Epithelial cell of proximal tubule (primary cell): Measurements from ENCODE around the gene ADCY2. TPM values are rescaled to one million over a fixed set of nuclear protein-coding genes. Genes with fewer than 3 reads are reported as not detected.
A peak's percentile ranks its signal among the peaks of the same experiment; 100 is the strongest.

Experiments used
- DNase-seq: peaks from one replicate; pipeline ENCODE4 v3.0.0-alpha.2; 2011; ENCODE audit warnings: low read depth
- H3K4me3 ChIP-seq: 2 replicates; pipeline ENCODE4 v1.5.1; 2011; ENCODE audit warnings: low read depth, mild to moderate bottlenecking, low read length
- total RNA-seq: library from RNA; depleted of rRNA; stranded (reverse); fragments of >200 nt; gene quantifications from 2 replicates; pipeline ENCODE4 v1.2.3, GENCODE V29; 2015
- TF ChIP-seq, protein P1 (sequence below): conservative IDR thresholded peaks from 2 replicates; pipeline ENCODE4 v1.5.1; 2012; ENCODE audit warnings: low read depth, mild to moderate bottlenecking, low read length

ADCY2 gene
- total RNA-seq: 0.12 TPM in 1 of 2 replicates, not detected in the other

DNA sequence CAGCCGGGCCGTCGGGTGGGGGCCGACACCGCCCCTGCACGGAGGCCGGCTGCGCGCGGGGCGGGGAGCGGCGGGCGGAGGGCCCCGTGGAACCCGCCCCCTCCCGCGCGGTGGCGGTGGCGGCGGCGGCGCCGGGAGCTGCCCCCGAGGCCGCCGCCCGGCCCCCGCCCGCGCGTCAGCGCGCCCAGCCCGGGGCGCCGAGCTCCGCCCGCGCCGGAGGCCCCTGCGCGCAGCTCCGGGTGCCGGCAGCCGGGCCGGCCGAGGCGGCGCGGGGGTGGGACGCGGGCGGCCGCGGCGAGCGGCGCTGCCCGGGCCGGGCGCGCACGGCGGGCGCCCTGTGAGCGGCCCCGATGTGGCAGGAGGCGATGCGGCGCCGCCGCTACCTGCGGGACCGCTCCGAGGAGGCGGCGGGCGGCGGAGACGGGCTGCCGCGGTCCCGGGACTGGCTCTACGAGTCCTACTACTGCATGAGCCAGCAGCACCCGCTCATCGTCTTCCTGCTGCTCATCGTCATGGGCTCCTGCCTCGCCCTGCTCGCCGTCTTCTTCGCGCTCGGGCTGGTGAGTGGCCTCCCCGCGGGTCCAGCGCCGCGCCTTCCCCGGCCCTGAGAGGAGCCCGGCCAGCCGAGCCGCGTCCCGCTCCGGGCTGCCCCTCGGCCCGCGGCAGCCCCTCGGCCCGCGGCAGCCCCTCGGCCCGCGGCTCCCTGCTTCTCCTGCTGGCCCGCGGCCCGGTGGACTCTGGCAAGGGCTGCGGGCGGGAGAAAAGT lies at the start of gene ADCY2:
TSS of gene ADCY2 (plus strand) at position 192 of the 766 bp plus-strand sequence. CDS start at position 351, 159 bp downstream.
- peak within 1 kb of the TSS; percentile 6 for H3K4me3 ChIP-seq
- TF ChIP-seq, protein P1, sequence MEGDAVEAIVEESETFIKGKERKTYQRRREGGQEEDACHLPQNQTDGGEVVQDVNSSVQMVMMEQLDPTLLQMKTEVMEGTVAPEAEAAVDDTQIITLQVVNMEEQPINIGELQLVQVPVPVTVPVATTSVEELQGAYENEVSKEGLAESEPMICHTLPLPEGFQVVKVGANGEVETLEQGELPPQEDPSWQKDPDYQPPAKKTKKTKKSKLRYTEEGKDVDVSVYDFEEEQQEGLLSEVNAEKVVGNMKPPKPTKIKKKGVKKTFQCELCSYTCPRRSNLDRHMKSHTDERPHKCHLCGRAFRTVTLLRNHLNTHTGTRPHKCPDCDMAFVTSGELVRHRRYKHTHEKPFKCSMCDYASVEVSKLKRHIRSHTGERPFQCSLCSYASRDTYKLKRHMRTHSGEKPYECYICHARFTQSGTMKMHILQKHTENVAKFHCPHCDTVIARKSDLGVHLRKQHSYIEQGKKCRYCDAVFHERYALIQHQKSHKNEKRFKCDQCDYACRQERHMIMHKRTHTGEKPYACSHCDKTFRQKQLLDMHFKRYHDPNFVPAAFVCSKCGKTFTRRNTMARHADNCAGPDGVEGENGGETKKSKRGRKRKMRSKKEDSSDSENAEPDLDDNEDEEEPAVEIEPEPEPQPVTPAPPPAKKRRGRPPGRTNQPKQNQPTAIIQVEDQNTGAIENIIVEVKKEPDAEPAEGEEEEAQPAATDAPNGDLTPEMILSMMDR: no peak
- DNase-seq: no peak

DNA sequence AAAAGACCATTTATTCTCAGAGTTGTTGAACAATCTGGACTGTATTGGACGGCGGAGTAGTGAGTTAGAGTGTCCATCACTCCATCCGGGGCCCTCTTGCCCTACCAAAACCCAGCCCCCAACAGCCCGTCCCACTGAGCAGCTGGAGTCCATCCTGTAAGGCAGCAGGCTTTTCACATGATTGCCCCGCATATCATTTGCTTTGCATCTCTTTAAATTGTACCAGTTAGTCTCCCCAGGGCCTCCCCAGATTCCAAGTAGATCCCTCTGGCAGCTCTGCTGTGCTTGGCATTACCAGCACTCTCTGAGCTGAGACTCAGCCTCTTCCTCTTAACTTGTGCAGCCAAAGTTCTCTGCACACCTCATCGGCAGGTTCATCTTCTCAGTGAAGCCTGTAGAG lies 48.6 kb upstream of the ADCY2 start:
- no peak overlapping the region for H3K4me3 ChIP-seq
- no peak for DNase-seq
- TF ChIP-seq, protein P1: no peak

DNA sequence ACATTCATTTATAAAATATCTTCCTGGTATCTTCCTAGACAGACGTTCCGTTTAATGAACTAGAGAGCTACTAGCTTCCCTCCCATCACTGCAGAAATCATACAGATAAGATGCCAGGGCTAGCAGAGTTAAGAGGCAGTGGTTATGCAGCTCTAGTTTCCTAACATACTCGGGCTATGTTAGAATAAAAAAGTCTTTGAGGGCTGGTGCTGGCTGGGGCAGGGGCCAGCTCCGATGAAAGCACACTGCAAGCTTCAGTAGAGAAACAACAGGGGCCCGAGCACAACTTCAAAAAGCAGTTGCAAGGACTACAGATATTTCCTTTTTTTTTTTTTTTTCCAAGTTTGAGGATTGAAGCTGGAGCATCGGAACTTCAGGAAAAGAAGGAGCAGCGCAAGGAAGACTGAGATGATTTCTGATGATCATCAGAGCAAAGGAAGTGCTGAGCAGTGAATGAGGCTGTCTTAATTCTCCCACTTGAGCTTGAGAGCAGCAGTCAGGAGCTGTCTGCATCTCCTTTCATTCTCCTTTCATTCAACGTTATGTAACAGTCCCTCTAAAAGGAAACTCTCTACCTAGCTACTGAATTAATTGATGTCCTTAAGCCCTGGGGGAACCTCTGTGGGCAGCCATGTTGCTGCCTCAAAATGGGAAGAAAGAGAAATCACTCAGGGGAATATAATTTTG lies 47.6 kb upstream of the ADCY2 start:
- H3K4me3 ChIP-seq: no peak overlapping the region
- DNase-seq: no peak
- TF ChIP-seq, protein P1: no peak

GRCh38 chr5:7361593-7361992 lies 34.3 kb upstream of the ADCY2 start:
- no peak for DNase-seq
- TF ChIP-seq, protein P1: no peak
- H3K4me3 ChIP-seq: no peak overlapping the region

- DNase-seq: no peak
- TF ChIP-seq, protein P1: no peak
- H3K4me3 ChIP-seq: no peak overlapping the region
These were observed 32.8 kb upstream of the ADCY2 start for GRCh38 chr5:7363067-7363677.

DNA sequence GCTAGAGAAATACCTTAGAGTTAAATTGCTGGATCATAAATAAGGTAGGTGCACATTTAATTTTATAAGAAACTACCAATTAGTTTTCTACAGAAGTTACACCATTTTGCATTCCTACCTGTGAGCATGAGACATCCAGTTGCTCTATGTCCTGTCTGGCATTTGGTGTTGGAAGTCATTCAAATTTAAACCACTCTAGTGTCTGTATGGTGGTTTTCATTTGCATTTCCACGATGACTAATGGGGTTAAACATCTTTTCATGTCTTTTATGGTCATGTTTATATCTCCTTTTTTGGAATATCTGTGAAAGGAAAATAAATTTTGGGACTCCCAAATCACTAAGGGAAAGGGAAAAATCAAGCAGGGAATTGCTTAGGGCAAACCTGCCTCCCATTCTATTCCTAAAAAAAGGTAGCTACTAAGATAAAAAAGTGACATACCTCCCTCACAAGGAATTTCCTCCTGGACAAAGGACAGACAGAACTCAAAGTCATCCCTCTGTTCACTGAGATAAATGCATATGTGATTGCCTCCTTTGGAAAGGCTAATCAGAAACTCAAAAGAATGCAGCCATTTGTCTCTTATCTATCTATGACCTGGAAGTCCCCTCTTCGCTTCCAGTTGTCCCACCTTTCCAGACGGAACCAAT lies 31.6 kb upstream of the ADCY2 start:
- no peak for DNase-seq
- no peak overlapping the region for H3K4me3 ChIP-seq
- TF ChIP-seq, protein P1: no peak
